ENCODE measurements around the gene NID1.

Gene NID1

DNA sequence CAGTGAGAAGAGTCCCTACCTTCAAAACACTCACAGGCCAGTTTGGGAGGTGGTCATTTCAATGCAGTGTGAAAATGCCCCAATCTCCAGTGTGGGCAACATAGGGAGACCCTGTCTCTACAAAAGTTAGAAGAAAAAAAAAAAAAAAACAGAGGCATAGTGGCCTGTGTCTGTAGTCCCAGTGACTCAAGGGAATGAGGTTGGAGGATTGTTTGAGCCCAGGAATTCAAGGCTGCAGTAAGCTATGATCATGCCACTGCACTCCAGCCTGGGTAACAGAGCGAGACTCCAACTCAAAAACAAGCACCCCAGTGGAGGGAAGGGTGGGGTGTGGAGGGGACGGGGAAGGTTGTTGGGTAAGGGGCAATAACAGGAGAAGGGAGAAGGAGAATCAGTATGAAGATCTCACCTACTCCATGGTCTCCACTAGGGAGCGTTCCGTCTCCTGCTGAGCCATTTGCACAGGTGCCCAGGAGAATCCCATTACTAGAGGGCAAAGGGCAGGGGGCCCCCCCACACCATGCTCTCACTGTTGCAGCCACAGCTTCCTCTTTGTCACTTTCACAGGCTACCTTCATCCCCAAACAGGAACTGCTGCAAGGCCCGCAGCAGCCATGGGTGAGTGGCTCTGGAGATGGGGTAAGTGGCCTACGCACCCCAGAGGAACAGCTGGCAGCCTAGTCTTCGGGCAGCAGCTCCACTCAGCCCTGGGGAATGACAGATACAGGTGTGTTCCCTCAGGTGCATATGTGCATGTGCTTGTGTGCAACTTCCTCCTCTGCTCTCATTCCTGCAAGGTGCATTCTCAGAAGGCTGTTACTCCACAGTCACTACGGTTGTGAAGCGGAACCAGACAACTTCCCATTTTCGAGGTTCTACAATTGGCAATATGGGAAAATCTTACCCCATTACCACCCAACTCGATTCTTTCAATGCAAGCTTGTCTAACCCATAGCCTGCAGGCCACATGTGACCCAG is 110.3 kb downstream of the NID1 start:
- DNase-seq = no peak

DNA sequence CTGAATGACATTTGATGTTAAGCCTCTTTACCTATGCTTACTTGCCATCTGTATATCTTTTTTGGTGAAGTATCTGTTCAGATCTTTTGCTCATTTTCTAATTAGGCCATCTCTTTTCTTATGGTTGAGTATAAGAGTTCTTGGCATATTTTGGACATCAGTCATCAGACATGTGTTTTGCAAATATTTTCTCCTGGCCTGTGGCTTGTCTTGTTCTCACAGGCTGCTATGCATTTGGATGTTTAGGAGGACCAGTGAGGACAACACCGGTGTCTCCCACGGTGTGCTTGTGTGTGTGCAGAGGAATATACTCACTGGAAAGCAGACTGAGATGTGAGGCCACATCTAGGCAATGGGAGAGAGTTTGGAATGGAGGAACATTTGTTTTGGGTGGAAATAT is 111.1 kb downstream of the NID1 start:
- DNase-seq = no peak

DNA sequence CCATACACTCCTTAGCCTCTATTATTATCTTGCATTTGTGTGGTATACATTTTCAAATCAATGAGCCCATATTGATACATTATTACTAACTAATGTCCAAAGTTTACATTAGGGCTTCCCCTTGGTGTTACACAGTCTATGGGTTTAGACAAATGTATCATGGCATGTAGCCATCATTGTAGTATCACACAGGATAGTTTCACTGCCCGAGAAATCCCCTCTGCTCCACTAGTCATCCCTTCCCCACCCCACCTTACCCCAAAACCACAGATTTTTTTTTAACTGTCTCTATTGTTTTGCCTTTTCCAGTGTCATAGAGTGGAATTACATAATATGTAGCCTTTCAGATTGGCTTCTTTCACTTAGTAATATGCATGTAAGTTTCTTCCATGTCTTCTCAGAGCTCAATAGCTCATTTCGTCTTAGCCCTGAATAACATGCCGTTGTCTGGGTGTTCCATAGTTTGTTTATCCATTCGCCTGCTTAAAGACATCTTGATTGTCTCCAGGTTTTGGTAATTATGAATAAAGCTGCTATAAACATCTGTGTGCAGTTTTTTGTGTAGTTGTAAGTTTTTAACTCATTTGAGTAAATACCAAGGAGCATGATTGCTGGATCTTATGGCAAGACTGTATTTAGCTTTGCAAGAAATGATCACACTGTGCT is 111.8 kb downstream of the NID1 start:
- no peak for DNase-seq

DNA sequence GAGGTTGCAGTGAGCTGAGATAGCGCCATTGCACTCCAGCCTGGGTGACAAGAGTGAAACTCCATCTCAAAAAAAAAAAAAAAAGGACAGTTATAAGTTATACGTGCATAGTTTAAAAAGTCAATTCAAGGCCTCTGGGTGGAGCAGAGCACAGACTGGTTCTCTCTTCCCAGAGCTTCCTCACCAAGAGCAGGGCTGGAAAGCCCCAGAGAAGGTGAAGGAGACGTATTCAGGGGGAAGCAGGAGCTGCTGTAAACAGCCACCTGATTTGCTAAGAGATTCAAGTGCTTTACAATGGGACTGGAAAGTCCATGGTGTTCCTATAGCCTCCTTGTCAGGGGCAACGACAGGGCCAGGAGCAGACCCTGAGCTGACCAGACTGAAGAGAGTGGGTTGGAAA is 113.2 kb downstream of the NID1 start:
- DNase-seq = no peak

DNA sequence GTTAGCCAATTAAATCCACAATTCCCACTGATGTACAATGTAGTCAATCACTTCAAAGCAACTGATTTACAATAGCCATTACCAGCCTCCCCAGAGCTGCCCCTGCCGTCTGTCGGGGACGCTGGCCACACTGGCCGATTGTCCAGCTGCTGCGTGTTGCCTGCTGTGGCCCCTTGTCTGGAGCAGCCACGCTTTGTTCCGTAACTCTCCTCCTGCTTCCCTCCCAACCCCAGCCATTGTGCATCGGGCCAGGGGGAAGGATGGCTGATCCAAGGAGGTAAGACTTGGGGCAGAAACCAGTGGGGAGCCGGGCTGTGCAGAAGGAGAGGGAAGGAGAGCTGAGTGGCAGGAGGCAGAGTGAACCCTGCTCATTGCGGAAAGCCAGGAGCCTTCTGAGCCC is 114.6 kb downstream of the NID1 start:
- DNase-seq = no peak

DNA sequence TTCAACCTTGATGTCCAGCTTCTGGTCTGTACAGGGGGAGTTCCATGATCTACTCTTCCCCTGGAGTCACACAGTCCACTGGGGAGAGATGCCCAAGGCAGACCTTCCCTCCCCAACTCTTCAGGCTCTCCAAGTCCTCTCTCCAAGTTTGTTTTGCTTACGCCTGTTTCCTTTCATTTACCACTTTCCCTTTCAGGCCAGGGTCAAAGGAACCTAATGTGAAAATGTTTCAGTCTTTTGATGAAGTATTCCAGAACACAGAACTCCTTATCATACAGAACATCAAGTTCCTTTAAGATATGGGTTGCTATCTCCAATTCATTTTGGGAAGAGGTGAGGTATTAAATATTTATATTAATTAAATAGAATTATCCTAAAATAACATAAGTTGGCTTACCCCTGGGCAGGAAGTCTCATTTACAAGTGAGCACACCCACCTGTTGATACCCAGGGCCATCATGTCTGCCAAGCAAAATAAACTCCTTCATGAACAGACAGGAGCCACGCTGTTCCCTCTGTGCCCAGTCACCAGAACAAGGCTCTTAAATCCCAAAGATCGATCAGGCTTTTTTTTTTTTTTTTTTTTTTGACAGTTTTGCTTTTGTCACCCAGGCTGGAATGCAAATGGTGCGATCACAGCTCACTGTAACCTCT is 116.0 kb downstream of the NID1 start:
- DNase-seq = no peak

DNA sequence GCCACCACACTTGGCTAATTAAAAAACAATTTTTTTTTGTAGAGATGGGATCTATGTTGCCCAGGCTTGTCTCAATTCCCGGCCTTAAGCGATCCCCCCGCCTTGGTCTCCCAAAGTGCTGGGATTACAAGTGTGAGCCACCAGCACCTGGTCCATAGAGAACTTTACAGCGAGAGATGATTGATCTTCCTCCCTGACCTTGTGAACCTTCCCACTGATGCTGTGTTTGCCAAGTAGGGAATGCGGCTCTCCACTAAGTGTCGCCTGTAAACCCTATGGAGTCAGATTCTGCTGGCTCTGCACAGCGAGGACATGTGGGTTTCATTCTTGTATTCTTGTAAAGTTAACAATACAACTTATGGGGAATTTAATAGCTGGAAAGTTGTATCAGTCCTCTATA is 116.9 kb downstream of the NID1 start:
- DNase-seq = no peak

DNA sequence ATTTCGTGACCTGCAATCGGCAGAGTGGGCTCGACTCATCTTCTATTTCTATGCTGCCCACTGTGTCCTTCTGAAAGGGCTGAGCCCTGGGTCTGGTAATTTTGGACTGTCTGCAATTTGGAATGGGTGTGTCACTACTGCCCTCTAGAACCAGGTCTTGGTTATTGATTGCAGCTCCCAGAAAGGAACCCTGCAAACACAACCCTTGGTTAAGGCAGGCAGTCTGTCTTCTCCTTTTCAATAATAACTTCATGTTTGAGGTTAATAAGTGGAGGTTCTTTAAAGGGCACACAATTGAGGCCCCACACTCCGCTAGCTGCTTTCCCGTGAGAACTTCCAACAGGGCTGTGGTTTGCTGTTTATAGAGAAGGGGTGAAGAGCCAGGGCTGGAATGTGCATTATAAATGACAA is 118.3 kb downstream of the NID1 start:
- DNase-seq = no peak

DNA sequence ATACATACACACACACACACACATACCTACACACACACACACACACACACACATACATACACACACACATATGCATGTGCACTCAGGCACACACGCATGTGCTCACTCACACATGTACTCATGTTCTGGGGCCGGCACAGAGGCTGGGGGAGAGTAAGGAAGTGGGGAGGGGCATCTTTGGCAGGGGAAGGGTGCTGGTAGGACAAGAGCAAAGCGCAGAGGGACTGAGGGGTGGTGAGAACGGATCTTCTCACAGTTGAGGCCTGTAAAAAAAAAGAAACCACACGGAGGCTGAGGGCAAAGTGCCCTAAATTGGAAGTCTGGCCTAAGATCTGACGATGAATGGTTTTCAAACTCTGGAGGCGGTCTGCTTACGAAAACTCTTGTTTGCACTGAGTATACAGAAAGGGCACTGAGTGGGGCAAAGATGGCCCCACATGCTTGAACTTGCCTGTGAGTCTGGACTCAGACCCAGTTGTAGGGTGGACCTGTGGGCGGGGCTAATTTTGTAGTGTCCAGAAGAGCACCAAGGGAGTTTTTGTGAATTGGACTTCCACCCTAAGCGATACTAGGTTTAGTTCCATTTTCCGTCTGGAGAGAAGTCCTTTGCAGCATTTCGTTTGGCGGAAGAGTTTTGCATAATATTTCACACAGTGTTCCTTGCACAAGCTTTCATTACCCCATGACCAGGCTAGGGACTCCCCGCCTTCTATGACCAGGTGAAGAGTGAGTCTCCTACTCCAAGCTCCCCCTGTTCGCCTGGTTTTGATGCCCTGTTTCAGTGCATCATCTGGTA is 118.9 kb downstream of the NID1 start:
- no peak for DNase-seq

DNA sequence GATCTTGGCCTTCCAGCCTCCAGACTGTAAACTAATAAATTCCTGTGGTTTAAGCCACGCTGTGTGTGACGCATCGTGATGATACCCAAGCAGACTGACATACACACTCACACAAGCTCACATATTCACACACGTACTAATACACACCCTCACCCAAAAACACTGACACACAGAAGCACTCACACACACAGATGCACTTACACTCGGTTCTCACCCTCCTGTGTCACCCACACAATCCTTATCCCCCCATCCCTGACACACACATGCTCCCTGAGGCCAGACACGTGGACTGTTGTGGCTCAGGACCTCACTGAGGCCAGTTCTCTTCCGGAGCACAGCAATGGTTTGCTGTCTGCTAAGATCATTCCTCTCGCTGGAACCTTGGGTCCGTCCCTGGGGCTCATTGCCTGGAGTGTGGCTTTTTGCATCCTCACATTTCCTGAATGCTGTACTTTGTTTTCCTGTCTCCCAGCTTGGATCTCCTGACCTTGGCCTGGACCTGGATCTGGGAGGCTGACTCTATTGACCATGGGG is 121.2 kb downstream of the NID1 start:
- no peak for DNase-seq

DNA sequence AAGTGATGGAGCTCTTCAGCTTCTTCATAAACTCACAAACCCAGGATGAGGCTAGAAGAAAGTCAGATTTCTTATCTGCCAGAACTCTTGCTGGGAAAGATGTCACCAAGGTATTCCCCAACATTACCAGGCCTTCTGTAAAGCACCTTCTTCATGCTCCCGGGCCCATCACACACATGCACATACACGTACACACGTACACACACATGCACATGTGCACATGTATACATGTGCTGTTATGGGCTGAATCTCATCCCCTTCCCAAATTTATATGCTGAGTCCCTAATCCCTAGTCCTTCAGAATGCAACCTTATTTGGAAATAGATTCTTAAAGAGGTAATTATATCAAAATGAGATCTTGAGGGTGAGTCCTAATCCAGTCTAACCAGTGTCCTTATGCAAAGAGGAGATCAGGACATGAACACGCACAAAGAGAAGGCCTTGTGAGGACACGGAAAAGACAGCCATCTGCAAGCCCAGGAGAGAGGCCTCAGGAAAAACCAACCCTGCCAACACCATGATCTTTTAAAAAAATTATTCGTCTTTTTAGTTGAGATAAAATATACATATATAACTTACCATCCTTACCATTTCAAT is 121.8 kb downstream of the NID1 start:
- DNase-seq = no peak

DNA sequence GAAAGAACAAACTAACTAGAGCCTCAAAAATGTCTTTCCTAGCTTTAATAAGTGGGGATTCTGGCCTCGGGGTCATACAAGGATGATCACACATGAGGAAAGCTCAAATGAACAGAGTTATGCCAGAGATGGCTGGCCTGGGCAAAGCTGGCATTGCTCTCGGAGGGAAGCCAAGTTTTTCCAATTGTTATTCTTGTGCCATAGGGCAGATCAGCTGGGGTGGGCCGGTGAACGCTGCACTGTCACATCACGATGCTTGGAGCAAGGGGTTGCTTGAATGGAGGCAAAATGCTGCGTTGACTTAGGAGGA is 122.3 kb downstream of the NID1 start:
- DNase-seq = no peak

DNA sequence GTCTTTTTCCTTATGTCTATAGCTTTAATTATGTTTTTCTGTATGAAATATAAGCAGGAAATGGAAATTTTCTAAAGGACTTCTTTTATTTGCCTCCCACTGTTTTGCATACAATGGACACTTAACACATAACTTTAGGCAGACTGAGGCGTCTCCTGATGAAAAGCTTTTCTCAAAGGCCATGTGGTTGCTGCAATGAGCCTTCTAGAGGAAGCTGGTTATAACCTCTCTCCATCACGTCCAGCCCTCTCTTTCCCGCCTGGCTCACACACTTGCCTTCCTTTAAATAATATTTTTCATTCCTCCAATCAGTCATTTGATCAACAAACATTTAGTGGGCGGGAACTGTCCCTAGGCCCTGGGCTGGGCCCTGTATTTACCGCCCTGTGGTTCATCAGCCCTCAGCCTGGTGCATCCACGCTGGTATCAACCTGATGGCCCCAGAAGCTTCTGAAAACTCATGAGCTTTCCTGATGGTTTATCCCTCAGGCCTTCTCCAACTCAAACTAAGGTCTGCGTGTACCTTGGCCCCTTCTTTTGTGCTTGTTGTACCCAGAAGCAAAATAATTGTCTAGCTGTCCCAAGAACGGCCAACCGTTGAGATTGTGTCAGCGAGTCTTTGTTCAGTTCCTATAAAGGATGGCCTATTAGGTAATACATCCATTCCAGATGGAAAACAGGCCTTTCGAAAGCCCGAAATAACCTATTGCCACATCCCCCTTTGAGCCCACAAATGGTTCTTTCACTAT is 122.8 kb downstream of the NID1 start:
- DNase-seq = no peak

DNA sequence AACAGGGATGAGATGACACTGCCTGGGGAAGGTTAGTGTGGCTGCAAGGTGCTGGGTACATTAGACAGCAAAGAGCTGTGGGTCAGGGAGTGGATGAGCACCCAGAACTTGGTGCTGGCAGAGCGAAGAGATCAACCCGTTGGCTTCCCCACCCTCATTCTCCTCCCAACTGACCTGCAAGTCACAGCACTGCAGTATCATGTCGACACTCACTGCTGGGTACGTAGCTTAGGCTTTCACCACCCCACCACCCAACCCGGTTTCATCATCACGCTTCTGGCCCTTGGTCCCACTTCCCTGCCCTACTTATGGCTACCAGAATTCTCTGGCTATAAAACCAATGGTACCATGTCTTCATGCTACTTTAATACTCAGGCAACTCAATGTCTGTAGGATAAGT is 124.6 kb downstream of the NID1 start:
- DNase-seq = no peak

DNA sequence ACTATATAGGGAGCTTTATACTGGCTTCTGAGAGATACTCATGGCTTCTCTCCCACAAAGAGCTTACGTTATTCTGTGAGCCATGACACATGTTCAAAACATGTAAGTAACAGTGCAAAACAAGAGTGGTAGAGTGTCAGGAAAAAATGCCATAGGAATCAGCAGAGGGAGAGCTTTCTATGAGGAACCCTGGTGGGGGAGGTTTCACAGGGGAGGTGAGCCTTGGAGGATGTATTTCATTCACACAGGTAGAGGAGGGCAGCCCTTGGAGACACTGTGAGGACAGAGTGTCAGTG is 125.5 kb downstream of the NID1 start:
- no peak for DNase-seq

DNA sequence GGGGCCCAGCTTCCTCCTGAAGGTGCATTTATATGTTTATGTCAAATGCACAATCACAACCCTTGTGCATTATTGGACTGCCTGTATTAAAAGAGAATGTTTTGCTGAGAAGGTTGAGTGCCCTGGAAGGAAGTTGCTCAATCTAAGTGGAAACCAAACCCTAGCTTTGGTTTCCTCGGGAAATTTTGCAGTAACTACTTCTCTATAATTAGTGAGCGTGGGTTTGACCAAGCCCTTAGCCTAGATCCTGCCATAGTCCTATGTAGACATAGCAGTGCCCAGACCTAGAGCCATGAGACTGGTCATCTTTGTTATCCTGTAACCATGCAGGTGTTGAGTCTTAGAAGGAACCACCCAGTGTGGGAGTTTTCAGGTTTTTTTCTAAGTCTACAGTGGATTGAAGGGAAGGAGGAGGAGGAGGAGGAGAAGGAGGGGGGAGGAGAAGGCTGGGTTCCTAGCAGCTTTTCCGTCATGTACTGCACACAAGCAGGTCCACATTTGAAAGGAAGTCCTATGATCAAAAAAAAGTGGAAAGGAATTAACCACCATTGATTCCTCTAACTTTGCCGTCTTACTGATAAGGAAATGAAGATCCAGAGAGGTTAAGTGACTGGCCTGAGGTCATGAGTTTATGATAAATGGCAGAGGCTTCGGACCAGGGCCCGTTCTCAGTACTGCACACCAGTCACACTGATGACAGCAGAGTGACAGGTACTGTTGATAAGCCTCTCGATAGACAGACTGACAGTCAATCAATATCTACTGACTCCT is 126.0 kb downstream of the NID1 start:
- no peak for DNase-seq

DNA sequence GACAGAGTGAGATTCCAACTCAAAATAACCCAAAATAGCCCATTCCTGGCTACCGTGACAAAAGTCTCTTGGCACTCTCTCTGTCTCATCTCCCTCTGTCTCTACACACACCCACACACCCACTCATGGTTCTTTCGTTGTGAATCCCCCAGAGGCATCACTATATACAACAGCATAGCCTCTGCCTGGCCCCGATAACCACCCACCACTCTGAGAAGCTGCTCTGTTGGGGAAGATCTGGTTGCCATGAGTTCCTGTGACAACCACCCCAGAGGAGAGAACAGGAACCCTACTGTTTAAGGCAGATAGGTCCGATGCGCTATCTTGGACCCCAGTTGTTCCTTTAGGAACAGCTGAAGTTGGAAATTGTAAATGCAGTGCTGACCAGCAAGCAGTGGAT is 127.8 kb downstream of the NID1 start:
- DNase-seq = no peak

DNA sequence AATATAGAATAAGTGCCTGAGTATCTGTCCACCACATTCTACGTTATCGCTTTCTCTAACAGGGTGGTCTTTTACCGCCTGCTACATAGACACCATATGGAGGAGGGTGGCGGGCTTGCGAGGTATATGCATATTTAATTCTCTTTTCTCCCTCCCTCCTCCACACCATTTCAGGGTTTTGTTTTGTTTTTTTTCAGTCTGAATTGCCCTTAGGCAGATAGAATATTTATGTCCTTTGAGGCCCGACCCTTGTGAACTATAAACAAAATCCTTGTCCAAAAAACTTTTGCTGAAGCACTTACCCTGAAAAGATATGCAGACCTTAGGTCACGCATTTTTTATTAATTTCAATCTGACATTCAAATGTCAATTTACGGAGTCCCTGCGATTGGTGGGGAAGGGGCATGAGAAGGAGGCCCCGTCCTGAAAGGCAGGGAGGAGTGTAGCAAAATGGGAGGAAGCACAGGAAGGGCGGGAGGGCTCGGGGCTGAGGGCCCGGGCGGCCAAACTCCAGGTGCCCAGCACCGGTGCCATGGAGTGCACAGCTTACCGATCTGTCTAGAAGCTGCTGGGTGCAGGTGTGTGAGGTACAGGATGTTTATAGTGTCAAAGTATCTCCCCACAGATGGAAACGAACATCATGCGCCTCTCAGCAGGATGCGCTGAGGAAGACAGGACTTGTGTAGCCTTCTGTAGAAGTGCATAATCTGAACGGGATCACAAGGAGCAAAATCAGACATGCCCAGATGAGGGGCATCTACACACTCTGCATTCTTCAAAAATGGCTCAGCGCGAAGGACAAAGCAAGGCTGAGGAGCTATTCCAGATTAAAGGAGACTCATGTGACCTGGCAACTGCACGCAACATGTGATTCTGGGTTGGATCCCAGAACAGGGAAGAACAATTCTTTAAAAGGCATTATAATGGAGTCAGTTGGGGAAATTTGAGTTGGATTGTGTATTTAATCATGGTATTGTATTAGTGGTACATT is 129.4 kb downstream of the NID1 start:
- DNase-seq = no peak

DNA sequence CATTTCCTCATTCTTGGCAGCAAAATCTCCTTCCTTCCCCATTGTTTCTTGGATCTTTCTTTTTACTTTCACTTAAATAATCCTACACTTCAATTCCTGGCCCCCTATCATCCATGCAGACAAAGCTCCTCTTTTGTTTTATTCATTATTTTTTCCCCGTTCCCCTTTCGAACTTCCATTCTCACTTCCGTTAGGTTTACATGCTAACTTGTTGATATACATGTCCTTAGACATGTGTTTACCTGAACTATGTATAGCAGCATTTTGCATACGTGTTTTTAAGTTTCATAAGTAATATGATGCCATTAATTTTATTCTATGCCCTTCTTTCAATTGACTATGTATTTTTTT is 131.1 kb downstream of the NID1 start:
- DNase-seq = no peak

Data from NCI-H1436 (cell line).